Thoracic aorta (tissue), 2 donors: ENCODE measurements around the gene BMP2. TPM values are rescaled to one million over a fixed set of nuclear protein-coding genes. Genes with fewer than 3 reads are reported as not detected.

Experiments
- ATAC-seq: fragments of 150-250 bp; one replicate; pipeline ENCODE4 v1.8.0; 2017; ENCODE audit warnings: low read depth; ENCODE audit not compliant: insufficient number of reproducible peaks, low FRiP score
- DNase-seq: peaks from one replicate; pipeline ENCODE4 v3.0.0-alpha.2; 2020; ENCODE audit warnings: low spot score
- H3K27ac ChIP-seq, 2 donors: fragments of 200-600 bp; sonication (generic); 1 replicate in 1 of 2; 2 replicates in 1 of 2; pipeline ENCODE4 v1.5.1; 2016; ENCODE audit warnings: mild to moderate bottlenecking in 2 of 2, moderate library complexity in 2 of 2
- H3K27me3 ChIP-seq: fragments of 200-600 bp; sonication (generic); replicated peaks from 2 replicates; pipeline ENCODE4 v1.6.0; 2016; ENCODE audit warnings: mild to moderate bottlenecking; ENCODE audit not compliant: insufficient read depth
- H3K36me3 ChIP-seq: fragments of 200-600 bp; sonication (generic); one replicate; pipeline ENCODE4 v1.5.1; 2016
- H3K4me1 ChIP-seq, 2 donors: fragments of 200-600 bp; sonication (generic); 1 replicate in 1 of 2; 2 replicates in 1 of 2; pipeline versions ENCODE4 v1.5.1 to v1.6.0; 2016; ENCODE audit warnings: low read depth in 2 of 2, mild to moderate bottlenecking in 1 of 2; ENCODE audit not compliant: control insufficient read depth in 1 of 2
- H3K4me3 ChIP-seq: fragments of 200-600 bp; sonication (generic); 2 replicates; pipeline ENCODE4 v1.5.1; 2016; ENCODE audit warnings: mild to moderate bottlenecking
- H3K9me3 ChIP-seq: fragments of 200-600 bp; sonication (generic); 2 replicates; pipeline ENCODE4 v1.5.1; 2016
- CTCF ChIP-seq: fragments of 200-600 bp; sonication (generic); IDR thresholded peaks from one replicate; pipeline ENCODE4 v1.5.1; 2019; ENCODE audit warnings: antibody characterized with exemption
- total RNA-seq, 2 donors: library from RNA; depleted of rRNA; stranded (reverse); fragments of >200 nt; gene quantifications; one replicate each; pipeline versions ENCODE4 v1.1.0 to v1.2.3, GENCODE V29; 2016

The BMP2 gene
- total RNA-seq, 2 donors from 2014 or later, result 8.3 to 10.4 TPM

GRCh38 chr20:6740096-6740495 is 27.4 kb upstream of the BMP2 start:
- DNase-seq (no peak), ATAC-seq (no peak)
- no peaks in the 10 kb centered on the region for H3K9me3 ChIP-seq
- TF ChIP-seq CTCF, result no peak
- peaks cover 4 to 20% of the 10 kb centered on the region in 2 donors for H3K4me1 ChIP-seq
- H3K4me3 ChIP-seq, result no peak overlapping the region
- no peaks in the 10 kb centered on the region for H3K27me3 ChIP-seq
- no peaks in the 10 kb centered on the region for H3K36me3 ChIP-seq
- H3K27ac ChIP-seq, result no peak overlapping the region

DNA sequence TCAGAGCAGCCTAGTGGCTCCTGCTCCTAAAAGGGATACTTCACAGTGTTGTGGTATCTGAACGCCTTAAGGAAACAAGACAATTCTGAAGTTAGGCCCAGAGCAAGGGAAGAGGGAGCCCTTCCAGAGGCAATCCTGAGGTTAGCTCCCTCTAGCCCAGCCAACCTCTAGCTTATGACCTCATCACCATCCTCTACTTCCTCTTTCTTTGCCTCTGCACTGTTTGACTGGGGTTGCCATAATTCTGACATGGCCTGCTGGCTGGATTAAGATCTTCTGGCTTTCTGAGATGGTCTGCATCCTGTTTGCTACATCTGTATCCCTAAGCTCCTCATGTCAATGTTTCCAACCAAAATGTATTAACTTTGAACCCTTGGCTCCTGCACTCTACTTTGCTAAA is 23.3 kb upstream of the BMP2 start:
- Histone ChIP-seq H3K27ac (no peak overlapping the region), H3K27me3 (no peaks in the 10 kb centered on the region), H3K4me3 (no peak overlapping the region), H3K4me1 (peaks cover 0 to 4% of the 10 kb centered on the region in 2 donors), H3K9me3 (no peaks in the 10 kb centered on the region), H3K36me3 (no peaks in the 10 kb centered on the region)
- no peak for DNase-seq
- TF ChIP-seq CTCF, result no peak
- ATAC-seq, result no peak

DNA sequence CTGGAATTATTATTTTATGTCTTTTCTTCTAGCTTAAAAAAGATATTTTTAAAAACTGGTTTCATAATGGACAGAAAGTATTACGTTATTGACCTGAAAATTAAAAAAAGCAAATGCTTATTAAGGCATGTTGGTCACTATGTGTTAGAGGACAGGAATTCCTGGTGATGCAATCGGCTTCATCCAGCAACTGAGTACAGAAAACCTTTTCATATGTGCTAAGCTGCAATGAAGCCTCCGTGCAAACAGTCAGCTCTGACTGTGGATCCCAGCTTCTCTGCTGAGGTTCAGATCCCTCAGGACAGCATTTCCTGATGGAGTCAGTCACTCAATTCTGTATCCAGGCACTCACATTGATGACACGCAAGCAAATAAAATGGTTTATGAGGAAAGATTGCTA is 22.7 kb upstream of the BMP2 start:
- Histone ChIP-seq H3K4me3 (no peak overlapping the region), H3K27me3 (no peaks in the 10 kb centered on the region), H3K27ac (no peak overlapping the region), H3K4me1 (no peaks in the 10 kb centered on the region), H3K36me3 (no peaks in the 10 kb centered on the region), H3K9me3 (no peaks in the 10 kb centered on the region)
- no peak for TF ChIP-seq CTCF
- no peak for DNase-seq
- ATAC-seq, result no peak

- no peaks in the 10 kb centered on the region for H3K36me3 ChIP-seq
- no peaks in the 10 kb centered on the region for H3K27me3 ChIP-seq
- no peak overlapping the region for H3K4me3 ChIP-seq
- no peaks in the 10 kb centered on the region for H3K9me3 ChIP-seq
- no peak overlapping the region for H3K27ac ChIP-seq
- ATAC-seq (no peak), DNase-seq (no peak)
- H3K4me1 ChIP-seq, result no peaks in the 10 kb centered on the region
- no peak for TF ChIP-seq CTCF
Measured at GRCh38 chr20:6746901-6747609, 20.4 kb upstream of the BMP2 start.

GRCh38 chr20:6750438-6750837 is 17.0 kb upstream of the BMP2 start:
- no peak for ATAC-seq
- no peak for DNase-seq
- no peaks in the 10 kb centered on the region for H3K4me1 ChIP-seq
- no peak overlapping the region for H3K27ac ChIP-seq
- no peak for TF ChIP-seq CTCF
- peaks cover 4% of the 10 kb centered on the region for H3K9me3 ChIP-seq
- no peak overlapping the region for H3K4me3 ChIP-seq
- no peaks in the 10 kb centered on the region for H3K36me3 ChIP-seq
- H3K27me3 ChIP-seq, result no peaks in the 10 kb centered on the region
